Astrocyte of the spinal cord (primary cell): ENCODE data around the gene ARHGAP45.

Source experiments
- DNase-seq: peaks from one replicate; pipeline ENCODE4 v3.0.0; 2011; ENCODE audit warnings: low read depth, low spot score
- H3K4me3 ChIP-seq: 2 replicates; pipeline ENCODE4 v1.5.1; 2011; ENCODE audit warnings: low read depth, mild to moderate bottlenecking, low read length, moderate library complexity
- CTCF ChIP-seq: IDR thresholded peaks from 2 replicates; pipeline ENCODE4 v1.5.1; 2012; ENCODE audit warnings: low read depth, mild to moderate bottlenecking, low read length, inconsistent platforms
- in situ Hi-C: cut with HindIII; loops from 2 replicates; pipeline ENCODE4 v1.10.0; 2017; ENCODE audit warnings: low sequenced_read_pairs

The ARHGAP45 gene

GRCh38 chr19:1080360-1081161, 13.6 kb downstream of the ARHGAP45 start:
- H3K4me3 ChIP-seq = no peak overlapping the region
- DNase-seq = no peak
- in situ Hi-C loops = no loop called here
- no peak for TF ChIP-seq CTCF

- TF ChIP-seq CTCF = no peak
- no peak overlapping the region for H3K4me3 ChIP-seq
- in situ Hi-C loops = no loop called here
- no peak for DNase-seq
Observed at GRCh38 chr19:1081301-1082164, 14.6 kb downstream of the ARHGAP45 start.

- H3K4me3 ChIP-seq = peak overlapping the region; percentile 18
- in situ Hi-C loops = no loop called here
- TF ChIP-seq CTCF = no peak
- DNase-seq = peak; percentile 28
Observed at GRCh38 chr19:1082165-1082927, 15.4 kb downstream of the ARHGAP45 start.

- no peak overlapping the region for H3K4me3 ChIP-seq
- TF ChIP-seq CTCF = no peak
- no peak for DNase-seq
- in situ Hi-C loops = no loop called here
Observed at GRCh38 chr19:1082928-1083816, 16.2 kb downstream of the ARHGAP45 start.

- in situ Hi-C loops = no loop called here
- no peak overlapping the region for H3K4me3 ChIP-seq
- TF ChIP-seq CTCF = no peak
- DNase-seq = no peak
Observed at GRCh38 chr19:1084024-1084868, 17.3 kb downstream of the ARHGAP45 start.
